HEK293 (cell line): ENCODE measurements around the gene MIS12.

Source experiments
- CTCF ChIP-seq: fragments of 450-650 bp; formaldehyde crosslinking; IDR thresholded peaks from 2 replicates; pipeline ENCODE4 v1.5.1; 2016; ENCODE audit warnings: missing biosample characterization, missing genetic modification characterization
- GFI1B ChIP-seq: fragments of 450-650 bp; formaldehyde crosslinking; IDR thresholded peaks from 2 replicates; pipeline ENCODE4 v1.5.1; 2016; ENCODE audit warnings: missing biosample characterization, missing genetic modification characterization
- KLF10 ChIP-seq: fragments of 450-650 bp; IDR thresholded peaks from 2 replicates; pipeline ENCODE4 v1.5.1; 2018; ENCODE audit warnings: missing biosample characterization, mild to moderate bottlenecking, missing genetic modification characterization
- KLF16 ChIP-seq: fragments of 450-650 bp; formaldehyde crosslinking; IDR thresholded peaks from 2 replicates; pipeline ENCODE4 v1.5.1; 2017; ENCODE audit warnings: missing biosample characterization, missing genetic modification characterization
- KLF17 ChIP-seq: fragments of 450-650 bp; formaldehyde crosslinking; IDR thresholded peaks from 2 replicates; pipeline ENCODE4 v1.5.1; 2016; ENCODE audit warnings: missing biosample characterization, missing genetic modification characterization
- MYNN ChIP-seq: fragments of 450-650 bp; formaldehyde crosslinking; IDR thresholded peaks from 2 replicates; pipeline ENCODE4 v1.5.1; 2016; ENCODE audit warnings: missing biosample characterization, missing genetic modification characterization, borderline replicate concordance
- OVOL3 ChIP-seq: fragments of 450-650 bp; formaldehyde crosslinking; IDR thresholded peaks from 2 replicates; pipeline ENCODE4 v1.5.1; 2016; ENCODE audit warnings: missing biosample characterization, missing genetic modification characterization
- SETDB1 ChIP-seq: IDR thresholded peaks from one replicate; pipeline ENCODE4 v1.6.1; 2017; ENCODE audit warnings: mild to moderate bottlenecking, low read length, moderate library complexity, mixed read lengths; ENCODE audit not compliant: insufficient read length
- YY1 ChIP-seq: fragments of 450-650 bp; formaldehyde crosslinking; IDR thresholded peaks from 2 replicates; pipeline ENCODE4 v1.5.1; 2018; ENCODE audit warnings: missing biosample characterization, missing genetic modification characterization
- ZBTB10 ChIP-seq: fragments of 450-650 bp; formaldehyde crosslinking; IDR thresholded peaks from 2 replicates; pipeline ENCODE4 v1.5.1; 2016; ENCODE audit warnings: missing biosample characterization, missing genetic modification characterization
- ZNF157 ChIP-seq: fragments of 450-650 bp; formaldehyde crosslinking; IDR thresholded peaks from 2 replicates; pipeline ENCODE4 v1.5.1; 2016; ENCODE audit warnings: missing biosample characterization, missing genetic modification characterization
- ZNF175 ChIP-seq: fragments of 450-650 bp; formaldehyde crosslinking; IDR thresholded peaks from 2 replicates; pipeline ENCODE4 v1.5.1; 2016; ENCODE audit warnings: missing biosample characterization, missing genetic modification characterization
- ZNF18 ChIP-seq: fragments of 450-650 bp; formaldehyde crosslinking; IDR thresholded peaks from 2 replicates; pipeline ENCODE4 v1.5.1; 2016; ENCODE audit warnings: missing biosample characterization, missing genetic modification characterization
- ZNF248 ChIP-seq: fragments of 450-650 bp; formaldehyde crosslinking; IDR thresholded peaks from 2 replicates; pipeline ENCODE4 v1.5.1; 2017; ENCODE audit warnings: missing biosample characterization, missing genetic modification characterization
- ZNF274 ChIP-seq, 2 experiments: fragments of 200-500 bp in 1 of 2; fragments of 450-650 bp in 1 of 2; sonication (Bioruptor generic) in 1 of 2; formaldehyde crosslinking in 1 of 2; IDR thresholded peaks; 2 replicates each; pipeline versions ENCODE4 v1.5.1 to v1.6.1; 2014 to 2016; ENCODE audit warnings: borderline replicate concordance in 1 of 2, inconsistent platforms in 1 of 2, low read length in 1 of 2, missing biosample characterization in 1 of 2, missing genetic modification characterization in 1 of 2
- ZNF350 ChIP-seq: fragments of 450-650 bp; formaldehyde crosslinking; IDR thresholded peaks from 2 replicates; pipeline ENCODE4 v1.5.0; 2017; ENCODE audit warnings: missing biosample characterization, mild to moderate bottlenecking, missing genetic modification characterization
- ZNF37A ChIP-seq: fragments of 450-650 bp; IDR thresholded peaks from 2 replicates; pipeline ENCODE4 v1.5.1; 2018; ENCODE audit warnings: missing biosample characterization, missing genetic modification characterization
- ZNF404 ChIP-seq: fragments of 450-650 bp; formaldehyde crosslinking; IDR thresholded peaks from 2 replicates; pipeline ENCODE4 v1.5.1; 2017; ENCODE audit warnings: missing biosample characterization, missing genetic modification characterization
- ZNF449 ChIP-seq: fragments of 450-650 bp; formaldehyde crosslinking; IDR thresholded peaks from 2 replicates; pipeline ENCODE4 v1.5.1; 2017; ENCODE audit warnings: missing biosample characterization, mild to moderate bottlenecking, missing genetic modification characterization, moderate library complexity
- ZNF571 ChIP-seq: fragments of 450-650 bp; formaldehyde crosslinking; IDR thresholded peaks from 2 replicates; pipeline ENCODE4 v1.5.0; 2017; ENCODE audit warnings: missing biosample characterization, missing genetic modification characterization
- ZNF645 ChIP-seq: fragments of 450-650 bp; formaldehyde crosslinking; IDR thresholded peaks from 2 replicates; pipeline ENCODE4; 2016; ENCODE audit warnings: missing biosample characterization, missing genetic modification characterization
- ZNF692 ChIP-seq: fragments of 450-650 bp; formaldehyde crosslinking; IDR thresholded peaks from 2 replicates; pipeline ENCODE4 v1.5.1; 2016; ENCODE audit warnings: missing biosample characterization, missing genetic modification characterization
- ZNF747 ChIP-seq: fragments of 450-650 bp; formaldehyde crosslinking; IDR thresholded peaks from 2 replicates; pipeline ENCODE4 v1.5.1; 2016; ENCODE audit warnings: missing biosample characterization, missing genetic modification characterization
- ZNF837 ChIP-seq: fragments of 450-650 bp; formaldehyde crosslinking; IDR thresholded peaks from 2 replicates; pipeline ENCODE4 v1.5.1; 2016; ENCODE audit warnings: missing biosample characterization, missing genetic modification characterization
- ZSCAN5A ChIP-seq: fragments of 450-650 bp; formaldehyde crosslinking; IDR thresholded peaks from 2 replicates; pipeline ENCODE4 v1.5.1; 2016; ENCODE audit warnings: missing biosample characterization, missing genetic modification characterization

Gene MIS12

GRCh38 chr17:5526821-5527598 lies 40.6 kb downstream of the MIS12 start (continued):
- TF ChIP-seq ZBTB10 (tag by site-specific recombination), result no peak
- TF ChIP-seq KLF17, result peak; percentile 94
- TF ChIP-seq CTCF, result no peak
- TF ChIP-seq KLF16 (tag by site-specific recombination), result no peak
- TF ChIP-seq ZNF350, result no peak
- no peak for TF ChIP-seq ZNF157
- TF ChIP-seq ZNF571, result no peak
- TF ChIP-seq OVOL3, result no peak
- no peak for TF ChIP-seq ZNF837 (tag by site-specific recombination)
- TF ChIP-seq YY1 (tag by site-specific recombination), result no peak
- TF ChIP-seq KLF10 (tag by site-specific recombination), result no peak; the same call in 1 of the 2 replicates
- TF ChIP-seq ZNF645 (tag by site-specific recombination), result no peak
- TF ChIP-seq ZNF37A (tag by site-specific recombination), result no peak
- TF ChIP-seq ZNF692 (tag by site-specific recombination), result no peak
- TF ChIP-seq ZNF18 (tag by site-specific recombination), result no peak
- no peak for TF ChIP-seq MYNN (tag by site-specific recombination)
- TF ChIP-seq ZSCAN5A (tag by site-specific recombination), result no peak
- no peak for TF ChIP-seq ZNF404 (tag by site-specific recombination)
- no peak for TF ChIP-seq ZNF274 (IDR thresholded peaks at IDR 0.05; ENCODE audit: low read length)
- TF ChIP-seq ZNF274 (tag by site-specific recombination; IDR thresholded peaks at IDR 0.05; ENCODE audit: borderline replicate concordance), result no peak
- no peak for TF ChIP-seq ZNF248
- TF ChIP-seq GFI1B (tag by site-specific recombination), result no peak
- peak; percentile 75; the same call in 1 of the 2 replicates for TF ChIP-seq ZNF449 (tag by site-specific recombination)
- no peak for TF ChIP-seq ZNF747 (tag by site-specific recombination)
- TF ChIP-seq SETDB1, result no peak
- no peak for TF ChIP-seq ZNF175 (tag by site-specific recombination)
